Renal cortex interstitium (tissue), 11 donors: ENCODE data around the gene PROK1. TPM values are rescaled to one million over a fixed set of nuclear protein-coding genes. Genes with fewer than 3 reads are reported as not detected.

Experiments used
- DNase-seq, 11 donors: peaks; one replicate each; pipeline ENCODE4 v3.0.0-alpha.2; 2013; ENCODE audit warnings: low read depth in 9 of 11, low spot score in 4 of 11; ENCODE audit errors: extremely low read depth in 1 of 11
- polyA plus RNA-seq, 3 donors: library from polyadenylated mRNA; unstranded; fragments of 120-200 nt; gene quantifications; one replicate each; pipeline ENCODE4 v1.2.1, GENCODE V29; 2013; ENCODE audit not compliant: insufficient read length in 3 of 3

PROK1 gene
- polyA plus RNA-seq, 3 donors, result 0.07 to 0.12 TPM; not detected in 1

DNA sequence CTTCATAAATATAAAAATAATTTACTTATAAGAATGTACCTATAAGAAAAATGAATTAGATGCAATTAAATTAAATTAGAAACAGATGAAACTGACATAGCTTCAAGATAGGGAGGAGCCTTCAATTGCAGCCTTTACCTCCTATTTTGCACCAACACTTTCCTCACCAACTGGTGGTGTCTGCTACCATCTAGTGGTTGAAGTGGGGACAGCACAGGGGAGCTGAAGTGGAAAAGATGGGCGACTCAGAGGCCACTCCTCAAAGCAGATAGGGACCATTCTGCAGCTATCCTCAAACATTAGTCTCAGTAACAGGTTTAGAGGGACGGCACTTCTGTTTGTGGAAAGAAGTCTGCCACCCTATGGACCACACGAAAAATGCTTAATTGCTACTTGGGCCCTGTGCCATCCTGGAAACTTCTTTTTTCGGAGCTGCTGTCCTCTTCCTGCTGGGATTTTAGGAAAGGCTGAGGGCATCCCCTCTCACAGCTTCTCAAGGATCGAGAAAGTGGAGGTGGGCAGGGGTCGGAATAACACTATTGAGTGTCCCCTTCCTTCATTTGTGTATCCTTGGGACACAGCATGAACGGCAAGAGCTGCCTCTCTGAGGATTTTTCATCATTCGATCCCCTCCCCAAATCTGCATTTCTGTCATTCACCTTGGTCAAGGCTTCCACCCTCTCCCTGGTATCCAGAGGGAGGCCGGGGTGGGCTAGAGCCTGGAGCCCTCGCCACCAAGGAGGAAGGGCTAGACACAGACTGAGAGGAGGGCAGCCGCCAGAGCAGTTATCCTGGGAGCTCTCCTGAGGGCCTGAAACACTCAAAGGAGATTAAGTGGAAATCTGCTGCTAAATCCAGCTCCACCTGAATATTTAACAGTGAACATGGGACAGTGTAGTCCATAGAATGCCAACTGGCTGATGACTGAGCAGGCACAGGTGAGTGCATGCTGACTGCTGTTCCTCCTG lies 9.6 kb downstream of the PROK1 start:
- peak; percentile 44 to 85 (median 65) for DNase-seq

DNA sequence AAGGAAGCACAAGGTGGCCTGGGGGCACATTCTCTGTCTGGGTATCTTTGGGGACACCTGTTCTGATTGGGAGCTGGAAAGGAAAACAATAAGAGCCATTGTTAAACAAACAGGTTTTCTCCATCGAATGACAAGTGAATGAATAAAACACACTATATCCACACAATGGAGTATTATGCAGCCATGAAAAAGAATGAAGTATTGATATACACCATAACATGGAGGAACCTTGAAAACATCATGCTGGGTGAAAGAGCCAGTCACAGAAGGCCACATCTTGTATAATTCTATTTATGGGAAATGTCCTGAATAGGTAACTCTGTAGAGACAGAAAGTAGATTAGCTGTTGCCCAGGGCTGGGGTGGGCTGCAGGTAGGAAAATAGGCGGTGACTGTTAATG lies 11.1 kb downstream of the PROK1 start:
- DNase-seq, result no peak

DNA sequence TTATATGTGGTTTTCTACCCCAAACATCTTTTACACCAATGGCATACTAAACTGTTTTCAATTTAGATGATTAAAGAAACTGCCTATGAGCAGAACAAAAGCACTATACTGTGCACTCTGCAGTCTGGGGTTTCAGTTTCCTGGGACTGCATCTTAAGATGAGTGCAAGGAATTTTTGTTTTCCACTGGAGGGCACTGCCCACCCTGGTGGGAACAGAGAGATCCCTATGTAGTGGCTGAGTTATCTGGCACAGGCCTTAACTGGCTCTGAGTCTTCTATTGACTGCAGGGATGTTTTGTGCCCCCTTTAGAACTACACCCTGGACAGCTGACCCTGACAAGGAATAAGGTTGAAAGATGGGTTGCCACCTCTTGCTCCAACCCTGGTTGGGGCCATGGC lies 12.0 kb downstream of the PROK1 start:
- DNase-seq, result no peak

DNA sequence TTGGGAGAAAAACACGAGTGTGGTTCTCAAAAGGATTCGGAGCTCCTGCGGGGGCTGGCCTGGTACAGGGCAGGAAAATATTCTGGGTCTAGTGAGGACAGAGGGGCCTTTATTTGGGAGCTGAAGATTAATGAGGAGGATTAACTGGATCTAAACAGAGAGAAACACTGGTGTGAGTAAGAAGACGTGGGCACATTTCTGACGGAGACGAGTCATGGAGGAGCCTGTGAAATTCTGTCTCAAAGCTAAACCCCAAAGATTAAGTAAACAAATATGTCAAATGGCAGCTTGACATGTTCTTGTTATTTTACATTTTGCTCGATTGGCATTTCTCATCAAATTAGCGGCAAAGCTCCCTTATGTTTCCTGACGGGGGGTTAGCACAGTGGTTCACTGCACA lies 12.8 kb downstream of the PROK1 start:
- DNase-seq, result no peak

DNA sequence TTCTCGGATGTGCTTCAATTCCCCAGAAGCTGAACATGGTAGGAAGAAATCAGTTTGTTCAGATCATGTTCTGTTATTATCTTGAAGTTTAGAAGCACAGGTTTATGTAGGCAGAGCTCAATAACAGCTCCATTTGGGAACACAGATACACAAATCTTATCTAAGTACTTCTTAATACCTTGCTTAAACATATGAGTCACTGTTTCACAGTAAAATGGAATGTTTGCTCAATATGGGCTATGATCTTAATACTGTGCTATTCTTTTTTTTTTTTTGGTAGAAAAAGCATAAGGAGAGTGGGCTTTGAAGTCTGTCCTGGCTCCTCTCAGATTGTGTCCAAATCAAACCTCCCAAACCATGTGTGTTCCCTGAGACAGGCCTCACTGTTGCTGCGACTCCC lies 13.4 kb downstream of the PROK1 start:
- no peak for DNase-seq

DNA sequence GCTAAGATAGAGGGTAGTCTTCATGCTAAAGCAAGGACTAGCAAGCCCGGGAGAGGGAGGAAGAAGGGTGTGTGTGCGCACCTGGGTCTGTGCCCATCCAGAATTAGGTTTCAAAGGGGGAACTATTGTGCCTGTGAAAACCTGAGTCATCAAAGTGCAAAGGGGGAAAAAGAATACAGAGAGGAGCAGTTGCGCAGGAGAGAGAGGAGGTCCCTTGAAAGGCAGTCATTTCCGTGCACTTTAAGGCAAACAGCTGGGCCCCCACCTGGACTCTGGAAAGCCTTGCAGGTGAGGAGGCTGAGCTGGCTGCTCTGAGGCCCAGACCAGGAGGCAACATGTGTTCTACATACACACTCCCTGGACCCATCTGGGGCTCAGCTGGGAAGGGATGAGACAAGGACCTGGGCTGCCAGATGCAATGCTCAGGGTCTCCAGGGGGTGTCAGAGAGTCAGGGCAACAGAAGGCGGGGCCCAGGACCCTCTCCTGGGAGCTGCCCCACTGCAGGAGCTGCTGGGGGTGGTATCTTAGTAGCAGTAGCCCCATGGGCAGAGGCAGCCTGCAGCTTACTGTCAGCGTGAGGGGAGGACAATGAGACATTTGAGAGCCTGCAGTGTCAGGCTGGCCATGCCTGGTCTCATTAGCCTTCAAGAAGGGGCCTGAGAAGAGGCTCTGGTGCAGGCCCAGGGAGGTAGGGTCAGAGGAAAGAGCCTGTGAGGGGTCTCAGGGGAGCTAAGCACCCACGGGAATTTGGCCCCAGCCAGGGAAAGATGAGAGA lies 14.3 kb downstream of the PROK1 start:
- DNase-seq, result no peak

DNA sequence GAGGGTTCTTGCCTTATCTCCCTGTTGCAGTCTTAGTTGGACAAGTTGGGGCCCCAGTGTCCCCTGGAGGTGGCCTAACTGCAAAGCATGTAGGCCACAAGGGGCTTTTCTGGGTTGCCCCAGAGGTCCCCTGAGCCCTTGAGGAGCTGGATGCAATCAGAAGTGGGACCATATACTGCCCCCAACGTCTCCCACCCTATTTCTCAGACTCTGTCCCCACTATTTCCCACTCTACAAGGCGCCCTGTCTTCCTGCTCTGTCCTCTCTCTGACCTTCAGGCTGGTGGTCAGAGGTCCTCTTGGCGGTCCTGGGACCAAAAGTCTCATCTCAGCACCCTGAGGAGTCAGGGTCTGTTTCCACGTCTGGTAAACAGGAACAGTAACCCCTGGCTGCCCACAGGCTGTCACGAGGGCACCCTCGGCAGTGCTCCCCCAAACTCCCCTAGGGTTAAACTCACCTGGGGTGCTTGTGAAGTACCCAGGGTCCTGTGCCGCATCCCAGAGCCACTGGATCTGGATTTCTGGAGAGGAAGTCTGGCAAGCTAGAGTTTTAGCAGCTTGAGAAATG lies 14.9 kb downstream of the PROK1 start:
- DNase-seq, result no peak

DNA sequence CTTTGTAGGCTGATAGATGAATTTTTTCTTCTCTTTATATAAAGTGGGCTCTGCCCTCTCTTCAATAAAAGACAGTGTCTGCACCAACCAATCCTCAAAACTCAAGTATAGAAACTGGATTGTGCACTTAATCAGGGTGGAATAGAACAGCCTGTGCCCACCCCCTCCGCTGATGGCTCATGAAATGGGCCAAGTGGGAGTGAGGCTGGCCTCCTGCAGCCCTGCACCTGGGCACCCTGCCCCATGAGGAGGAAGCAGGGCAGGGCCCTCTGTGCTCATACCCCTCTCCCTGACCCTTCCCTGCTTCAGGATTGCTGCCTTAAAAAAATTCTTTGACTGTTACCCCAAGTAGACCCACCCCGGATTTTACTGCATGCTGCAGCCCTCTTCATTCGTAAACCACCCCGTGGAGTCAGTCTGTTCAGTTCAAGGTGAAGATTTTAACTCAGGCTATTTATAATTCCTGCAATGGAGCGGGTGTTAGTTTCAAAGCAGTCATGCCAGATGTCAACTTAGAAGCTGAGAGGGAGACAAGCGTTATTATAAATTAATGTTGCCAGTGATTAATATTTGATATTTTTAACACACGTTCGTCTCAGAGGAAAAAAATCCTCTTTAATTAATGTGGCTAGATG lies 15.8 kb downstream of the PROK1 start:
- DNase-seq, result no peak

DNA sequence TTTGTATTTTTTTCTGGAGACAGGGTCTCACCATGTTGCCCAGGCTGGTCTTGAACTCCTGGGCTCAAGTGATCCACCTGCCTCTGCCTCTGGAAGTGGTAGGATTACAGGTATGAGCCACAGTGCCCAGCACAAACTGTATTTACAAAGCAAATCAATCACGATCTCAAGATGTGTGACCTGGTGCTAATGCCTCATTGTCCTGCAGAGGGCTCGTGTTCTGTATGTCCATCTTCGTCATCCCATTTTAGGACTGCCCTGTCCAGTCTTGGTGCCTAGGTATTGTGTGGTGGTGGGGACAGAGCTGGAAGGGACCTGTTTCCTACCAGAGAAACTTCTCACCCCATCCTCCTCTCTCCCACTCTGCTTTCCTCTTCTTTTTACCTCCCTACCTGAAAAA lies 20.2 kb downstream of the PROK1 start:
- no peak for DNase-seq

DNA sequence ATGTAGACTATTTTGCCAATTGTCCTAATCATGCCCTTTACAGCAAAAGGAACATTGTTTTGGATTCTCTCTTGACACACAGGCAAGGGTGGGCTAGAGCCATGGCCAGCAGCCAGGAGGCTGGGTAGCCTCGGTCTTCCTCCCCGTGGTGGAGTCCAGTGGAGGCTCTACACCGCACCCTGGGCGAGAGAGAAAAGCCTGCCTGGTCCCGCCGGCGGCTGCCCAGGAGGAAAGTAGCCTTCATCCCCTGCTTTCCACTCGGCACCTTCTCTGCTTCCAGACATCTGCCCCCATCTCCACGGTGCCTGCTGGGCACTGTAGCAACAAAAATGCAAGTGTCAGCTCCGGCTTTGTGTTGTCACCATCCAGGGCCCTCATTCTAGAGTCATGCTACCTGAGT lies 21.6 kb downstream of the PROK1 start:
- no peak for DNase-seq

DNA sequence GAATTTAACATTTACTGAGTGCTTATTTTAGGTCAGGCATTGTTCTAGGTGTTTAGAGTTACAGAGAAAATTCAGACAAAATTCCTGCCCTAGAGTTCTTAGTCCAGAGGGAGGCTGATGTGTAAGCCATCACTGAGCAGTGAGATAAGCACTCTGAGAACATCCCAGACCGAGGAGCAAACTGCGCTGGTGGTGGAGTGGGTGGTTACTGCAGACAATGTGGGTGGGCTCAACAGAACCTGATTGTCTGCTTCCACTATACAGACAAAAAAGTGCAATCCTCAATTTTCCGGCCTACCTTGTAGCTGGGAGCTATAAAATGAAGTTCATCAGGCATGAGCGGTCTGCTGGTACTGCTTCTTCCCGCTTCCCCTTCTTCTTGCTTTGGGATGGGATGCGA lies 23.5 kb downstream of the PROK1 start:
- no peak for DNase-seq

DNA sequence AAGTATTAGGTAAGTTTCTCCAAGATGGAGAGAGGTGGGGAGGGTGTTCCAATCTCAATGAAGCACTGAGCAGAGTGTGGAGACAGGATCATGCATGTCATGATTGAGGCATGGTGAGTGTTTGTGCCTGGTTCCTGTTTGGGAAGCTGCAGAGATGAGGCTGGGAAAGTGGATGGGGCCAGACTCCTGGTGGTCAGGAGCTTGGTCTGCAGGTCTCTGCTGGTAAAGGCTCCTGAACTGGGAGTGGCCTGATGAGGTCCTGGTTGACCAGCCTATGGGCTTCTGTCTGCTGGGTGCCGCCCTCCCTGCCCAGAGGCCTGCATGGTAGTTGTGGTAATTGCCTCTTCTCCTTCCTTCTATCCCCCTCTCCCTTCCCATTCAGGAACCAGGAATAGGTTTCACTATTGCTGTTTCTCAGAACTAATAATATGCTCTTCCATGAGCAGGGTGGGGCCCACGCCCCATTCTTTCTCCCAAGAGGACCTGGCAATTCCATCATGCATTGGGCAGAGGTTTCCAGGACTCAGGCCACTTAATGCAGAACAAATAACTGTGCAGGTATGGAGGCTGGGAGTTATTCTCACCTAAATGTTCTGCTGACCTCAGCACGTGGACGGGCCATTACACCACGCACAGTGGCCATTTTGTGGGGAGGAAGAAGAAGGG lies 24.5 kb downstream of the PROK1 start:
- DNase-seq, result no peak

DNA sequence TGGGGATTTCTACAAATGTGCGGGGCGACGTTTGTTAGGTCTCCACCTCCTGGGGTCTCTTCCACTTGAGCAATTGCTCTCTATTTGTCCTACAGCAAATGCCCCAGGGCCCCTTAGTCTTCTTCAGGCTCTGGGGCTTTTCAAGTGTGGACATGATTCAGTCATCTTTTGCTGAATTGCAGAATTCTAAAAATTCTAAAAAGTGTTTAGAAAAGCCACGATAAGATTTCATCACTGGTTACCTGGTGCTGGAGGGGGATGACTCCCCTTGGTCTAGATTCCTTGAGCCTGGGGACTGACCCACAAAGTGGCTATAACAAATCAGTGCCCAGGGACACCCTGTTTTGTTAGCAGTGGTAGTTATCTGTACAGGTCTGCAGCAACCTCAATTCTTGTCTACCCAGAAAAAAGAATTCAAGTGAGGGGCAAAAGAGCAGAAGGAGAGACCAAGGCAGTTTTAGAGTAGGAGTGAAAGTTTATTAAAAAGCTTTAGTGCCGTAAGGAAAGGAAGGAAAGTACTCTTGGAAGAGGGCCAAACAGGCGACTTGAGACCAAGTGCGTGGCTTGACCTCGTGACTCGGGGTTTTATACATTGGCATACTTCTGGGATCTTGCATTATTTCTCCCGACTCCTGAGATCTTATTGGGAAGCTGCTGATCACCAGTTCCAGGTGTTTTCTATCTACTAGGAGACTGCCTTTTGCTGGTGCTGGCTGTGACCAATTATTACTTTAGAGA lies 25.2 kb downstream of the PROK1 start:
- DNase-seq, result no peak

DNA sequence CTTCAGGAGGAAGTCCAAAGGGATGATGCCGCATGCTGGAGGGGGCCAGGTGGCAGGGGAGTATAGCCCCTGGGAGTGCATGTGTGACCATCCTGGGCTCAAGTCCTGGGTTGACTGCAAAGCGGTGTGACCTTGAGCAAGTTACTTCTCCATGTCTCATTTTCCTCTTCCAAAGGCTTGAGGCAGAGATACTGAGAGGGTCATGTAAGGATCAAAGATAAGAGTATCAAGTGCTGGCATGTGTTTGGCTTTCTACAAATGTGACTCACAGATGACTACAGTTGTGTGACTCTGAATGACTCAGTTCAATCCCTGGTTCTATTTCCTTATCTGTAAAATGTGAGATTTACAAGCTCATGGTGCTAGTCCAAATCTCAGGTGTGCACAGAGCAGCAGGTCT lies 26.1 kb downstream of the PROK1 start:
- DNase-seq, result no peak

DNA sequence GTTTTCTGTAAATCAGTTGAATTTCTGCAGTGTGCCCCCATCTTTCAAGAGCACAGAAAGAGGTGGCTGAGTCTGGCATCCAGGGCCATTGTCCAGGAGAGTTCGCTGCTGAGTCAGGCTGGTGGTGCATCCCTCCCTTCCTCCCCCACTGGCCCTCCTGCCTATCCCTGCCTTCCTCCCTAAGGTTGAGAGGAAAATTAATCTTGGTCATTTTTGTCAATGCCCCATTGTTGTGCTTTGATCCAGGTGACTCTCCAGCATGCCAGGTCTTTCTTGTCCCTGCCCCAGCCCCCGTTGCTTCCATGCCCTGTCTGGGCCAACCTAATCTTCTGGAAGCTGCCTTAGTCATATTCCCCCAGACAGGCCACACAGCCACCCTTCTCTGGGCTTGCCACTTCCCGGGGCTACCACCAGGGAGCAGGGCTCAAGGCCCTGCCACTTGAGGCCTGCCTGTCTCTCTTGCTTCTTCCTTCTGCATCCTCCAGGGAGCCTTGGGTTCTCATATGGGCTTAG lies 26.6 kb downstream of the PROK1 start:
- DNase-seq, result no peak

DNA sequence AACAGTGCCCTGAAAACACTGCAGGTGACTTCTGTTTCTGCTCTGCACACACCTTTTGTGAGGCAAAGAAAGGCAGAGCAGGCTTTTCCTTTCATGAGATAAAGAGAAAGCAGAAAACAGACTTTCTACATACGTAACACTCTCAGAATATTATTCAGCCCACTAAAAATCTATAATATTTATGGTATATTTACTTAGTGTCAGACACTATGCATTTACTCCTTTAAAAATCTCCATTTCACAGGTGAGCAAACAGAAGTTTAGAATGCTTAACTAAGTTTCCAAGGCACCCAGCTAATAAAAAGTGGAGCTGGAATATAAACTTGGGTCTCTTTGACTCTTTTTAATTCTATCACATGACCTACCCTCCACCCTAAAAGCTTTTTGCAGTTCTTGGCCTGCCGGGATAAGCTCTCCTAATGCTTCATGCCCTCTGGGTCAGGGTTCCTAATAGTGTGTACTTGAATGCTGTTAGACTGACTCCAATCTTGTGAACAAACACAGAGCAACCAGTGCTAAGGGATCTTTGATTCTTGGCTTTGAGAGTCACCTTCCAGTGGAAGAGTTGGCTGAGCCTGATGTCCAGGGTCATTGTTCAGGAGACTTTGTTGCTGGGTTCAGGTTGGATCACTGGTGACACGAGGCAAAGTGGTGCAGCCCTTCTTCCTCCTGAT lies 27.2 kb downstream of the PROK1 start:
- no peak for DNase-seq

DNA sequence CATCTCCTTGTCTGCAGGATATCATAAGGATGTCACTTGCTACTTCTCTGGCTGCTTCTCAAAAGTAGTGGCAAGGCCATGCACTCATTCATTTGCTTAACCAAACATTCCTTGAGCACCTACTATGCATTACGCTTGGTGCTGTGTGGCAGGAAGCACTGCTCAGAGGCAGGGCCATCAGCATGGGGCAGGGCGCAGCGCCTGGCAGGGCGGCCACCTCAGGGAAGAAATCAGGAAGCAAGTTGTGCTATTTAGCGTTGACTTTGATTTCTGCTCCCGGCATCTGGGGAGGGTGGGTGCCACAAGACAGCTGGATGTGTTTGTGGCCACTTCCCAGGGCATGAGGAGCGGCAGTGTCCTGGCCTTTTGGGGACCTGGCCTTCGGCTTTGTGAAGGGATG lies 27.9 kb downstream of the PROK1 start:
- no peak for DNase-seq
